Measurements from ENCODE around the gene LCE2B. TPM values are rescaled to one million over a fixed set of nuclear protein-coding genes. Genes with fewer than 3 reads are reported as not detected.

Gene LCE2B
- total and polyA plus RNA-seq, 2 donors from 2014 or later: not detected

GRCh38 chr1:152707860-152708259, 21.9 kb downstream of the LCE2B start, which contains the start of gene LCE4A:
LCE4A (plus strand) TSS chr1:152708160; CDS start chr1:152709076, 916 bp downstream.
- Histone ChIP-seq H3K4me3 (ENCODE audit: low read length in 3 of 3) (no peak within 1 kb of the TSS), H3K9ac (ENCODE audit: low read length in 3 of 3) (no peak within 1 kb of the TSS), H3K4me1 (ENCODE audit: control insufficient read depth in 2 of 3, insufficient read depth in 2 of 3, low read depth in 1 of 3, low read length in 3 of 3) (no peaks in the 10 kb centered on the region), H3K36me3 (ENCODE audit: control insufficient read depth in 2 of 3, insufficient read depth in 3 of 3, low read length in 3 of 3) (no peaks in the 10 kb centered on the region), H3K27ac (ENCODE audit: low read depth in 2 of 2, low read length in 2 of 2) (no peak within 1 kb of the TSS), H3K9me3 (ENCODE audit: control insufficient read depth in 2 of 3, insufficient read depth in 1 of 3, low read length in 3 of 3) (no peaks in the 10 kb centered on the region), H3K27me3 (ENCODE audit: control insufficient read depth, insufficient read depth, low read length) (no peaks in the 10 kb centered on the region)
- FAIRE-seq: no peak
- intact Hi-C loops (cut with DNase I): no loop called here
- TF ChIP-seq CTCF (IDR thresholded peaks at IDR 0.05; ENCODE audit: borderline replicate concordance, extremely low read depth, insufficient read depth): no peak
- no peak for DNase-seq

GRCh38 chr1:152718238-152718637, 32.3 kb downstream of the LCE2B start:
- no peak for FAIRE-seq
- intact Hi-C loops (cut with DNase I): no loop called here

GRCh38 chr1:152725261-152725660, 39.3 kb downstream of the LCE2B start:
- FAIRE-seq (no peak), DNase-seq (no peak)
- intact Hi-C loops (cut with DNase I): no loop called here
- H3K9ac ChIP-seq (ENCODE audit: low read length in 3 of 3): no peak overlapping the region
- peaks cover 0 to 2% (median 0%) of the 10 kb centered on the region in 3 donors for H3K4me1 ChIP-seq (ENCODE audit: control insufficient read depth in 2 of 3, insufficient read depth in 2 of 3, low read depth in 1 of 3, low read length in 3 of 3)
- no peaks in the 10 kb centered on the region for H3K27me3 ChIP-seq (ENCODE audit: control insufficient read depth, insufficient read depth, low read length)
- no peaks in the 10 kb centered on the region for H3K9me3 ChIP-seq (ENCODE audit: control insufficient read depth in 2 of 3, insufficient read depth in 1 of 3, low read length in 3 of 3)
- H3K36me3 ChIP-seq (ENCODE audit: control insufficient read depth in 2 of 3, insufficient read depth in 3 of 3, low read length in 3 of 3): no peaks in the 10 kb centered on the region
- H3K4me3 ChIP-seq (ENCODE audit: low read length in 3 of 3): no peak overlapping the region
- no peak overlapping the region for H3K27ac ChIP-seq (ENCODE audit: low read depth in 2 of 2, low read length in 2 of 2)
- TF ChIP-seq CTCF (IDR thresholded peaks at IDR 0.05; ENCODE audit: borderline replicate concordance, extremely low read depth, insufficient read depth): no peak

More at GRCh38 chr1:152718238-152718637, 32.3 kb downstream of the LCE2B start:
- Histone ChIP-seq H3K4me3 (ENCODE audit: low read length in 3 of 3) (no peak overlapping the region), H3K9ac (ENCODE audit: low read length in 3 of 3) (no peak overlapping the region), H3K27me3 (ENCODE audit: control insufficient read depth, insufficient read depth, low read length) (no peaks in the 10 kb centered on the region), H3K27ac (ENCODE audit: low read depth in 2 of 2, low read length in 2 of 2) (no peak overlapping the region), H3K9me3 (ENCODE audit: control insufficient read depth in 2 of 3, insufficient read depth in 1 of 3, low read length in 3 of 3) (peaks cover 0 to 8% (median 0%) of the 10 kb centered on the region in 3 donors), H3K36me3 (ENCODE audit: control insufficient read depth in 2 of 3, insufficient read depth in 3 of 3, low read length in 3 of 3) (no peaks in the 10 kb centered on the region), H3K4me1 (ENCODE audit: control insufficient read depth in 2 of 3, insufficient read depth in 2 of 3, low read depth in 1 of 3, low read length in 3 of 3) (peaks cover 0 to 2% (median 0%) of the 10 kb centered on the region in 3 donors)
- DNase-seq: no peak
- TF ChIP-seq CTCF (IDR thresholded peaks at IDR 0.05; ENCODE audit: borderline replicate concordance, extremely low read depth, insufficient read depth): no peak

- Histone ChIP-seq H3K9ac (ENCODE audit: low read length in 3 of 3) (no peak overlapping the region), H3K4me3 (ENCODE audit: low read length in 3 of 3) (no peak overlapping the region), H3K27ac (ENCODE audit: low read depth in 2 of 2, low read length in 2 of 2) (no peak overlapping the region), H3K4me1 (ENCODE audit: control insufficient read depth in 2 of 3, insufficient read depth in 2 of 3, low read depth in 1 of 3, low read length in 3 of 3) (no peaks in the 10 kb centered on the region), H3K36me3 (ENCODE audit: control insufficient read depth in 2 of 3, insufficient read depth in 3 of 3, low read length in 3 of 3) (no peaks in the 10 kb centered on the region), H3K27me3 (ENCODE audit: control insufficient read depth, insufficient read depth, low read length) (no peaks in the 10 kb centered on the region), H3K9me3 (ENCODE audit: control insufficient read depth in 2 of 3, insufficient read depth in 1 of 3, low read length in 3 of 3) (no peaks in the 10 kb centered on the region)
- intact Hi-C loops (cut with DNase I): no loop called here
- FAIRE-seq (no peak), DNase-seq (no peak)
- TF ChIP-seq CTCF (IDR thresholded peaks at IDR 0.05; ENCODE audit: borderline replicate concordance, extremely low read depth, insufficient read depth): no peak
Observed at GRCh38 chr1:152728986-152729385, 43.1 kb downstream of the LCE2B start.

Data from kidney (tissue), 14 donors.